T47D (cell line): Measurements from ENCODE around the gene ADCK1.
"Not testable (repeated sequence)": the region's sequence is repeated elsewhere in the genome, so short reads cannot be mapped to it uniquely, and the experiment has no call there.

Experiments
- DNase-seq, 2 experiments: peaks; one replicate each; pipeline versions ENCODE4 v3.0.0 to v3.0.0-alpha.2; 2011 to 2012; ENCODE audit warnings: low read depth in 1 of 2, low spot score in 1 of 2
- JUND ChIP-seq: IDR thresholded peaks from 2 replicates; pipeline ENCODE4 v1.6.1; 2012; ENCODE audit warnings: low read depth
- in situ Hi-C: cut with HindIII; loops from 2 replicates; pipeline ENCODE4 v1.10.0; 2016; ENCODE audit warnings: low sequenced_read_pairs, low pct_unique_long_range_greater_than_20kb

ADCK1 gene

DNA sequence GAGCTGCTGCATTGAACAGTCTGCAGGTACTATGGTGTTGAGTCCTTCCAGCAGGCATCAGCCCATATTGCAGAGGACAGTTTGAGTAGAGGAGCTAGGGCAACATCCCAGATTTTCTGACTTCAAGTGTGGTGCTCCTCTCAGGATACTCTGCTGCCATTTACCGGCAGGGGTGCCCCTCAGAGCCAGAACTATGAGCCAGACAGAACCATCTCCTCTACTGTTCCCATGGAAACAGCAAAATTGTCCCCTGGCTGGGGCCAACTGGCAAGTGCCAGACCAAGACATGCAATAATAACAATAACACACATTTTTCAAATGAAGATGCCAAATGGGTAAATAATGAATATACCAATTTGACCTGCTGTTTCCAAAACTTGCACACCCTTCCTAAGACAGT, 102.9 kb downstream of the ADCK1 start:
- TF ChIP-seq JUND: no peak
- no peak for DNase-seq
- in situ Hi-C loops: no loop called here

DNA sequence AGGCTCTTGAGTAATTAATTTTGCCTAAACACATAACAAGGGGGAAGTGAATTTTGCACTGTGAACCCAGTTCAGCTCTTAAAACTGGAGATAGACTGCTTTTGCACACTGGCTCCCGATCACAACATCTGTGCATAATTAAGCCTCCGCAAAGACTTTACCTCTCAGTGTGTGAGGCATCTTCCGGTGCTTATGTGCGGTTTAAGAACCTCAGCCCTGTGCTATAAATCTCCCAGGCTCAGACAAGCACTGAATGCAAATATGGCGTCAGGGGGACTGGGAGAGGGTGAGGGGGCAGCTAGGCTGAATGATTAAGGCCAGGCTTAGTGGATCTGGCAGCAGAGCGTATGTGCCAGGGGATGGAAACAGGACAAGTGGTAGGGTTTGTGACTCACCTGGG, 103.3 kb downstream of the ADCK1 start:
- in situ Hi-C loops: no loop called here
- no peak for DNase-seq
- TF ChIP-seq JUND: no peak

DNA sequence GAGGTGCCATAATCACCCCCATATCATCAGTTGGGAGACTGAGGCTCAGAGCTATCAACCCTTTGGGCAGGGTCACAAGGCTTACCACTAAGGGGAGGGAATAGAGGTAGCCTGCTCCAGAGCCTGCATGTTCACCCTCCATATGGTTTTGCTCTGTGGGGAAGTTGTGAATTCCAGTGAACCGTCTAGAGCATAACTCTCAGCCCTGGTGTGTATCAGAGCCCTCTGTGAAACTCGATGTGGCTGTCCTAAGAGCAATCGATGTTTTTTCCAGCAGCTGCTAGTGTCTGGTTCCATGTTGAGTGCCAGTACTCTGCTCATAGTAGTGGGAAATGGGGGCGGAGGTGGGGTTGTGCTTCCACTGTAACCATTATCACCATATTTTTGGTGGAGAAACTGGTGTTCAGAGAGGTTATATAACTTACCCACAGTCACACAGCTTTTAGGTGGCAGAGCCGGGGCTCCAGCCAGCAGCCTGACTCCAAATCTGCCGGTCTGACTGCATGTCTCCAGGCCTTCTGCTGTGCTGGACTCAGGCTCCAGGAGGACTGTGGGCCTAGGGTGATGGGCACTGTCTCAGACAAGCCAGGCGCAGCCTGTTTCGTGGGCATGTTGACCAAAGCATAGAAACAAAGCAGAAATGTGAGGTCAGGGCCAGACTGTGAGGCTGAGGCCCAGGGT, 104.2 kb downstream of the ADCK1 start:
- no peak for DNase-seq
- TF ChIP-seq JUND: no peak
- in situ Hi-C loops: no loop called here

DNA sequence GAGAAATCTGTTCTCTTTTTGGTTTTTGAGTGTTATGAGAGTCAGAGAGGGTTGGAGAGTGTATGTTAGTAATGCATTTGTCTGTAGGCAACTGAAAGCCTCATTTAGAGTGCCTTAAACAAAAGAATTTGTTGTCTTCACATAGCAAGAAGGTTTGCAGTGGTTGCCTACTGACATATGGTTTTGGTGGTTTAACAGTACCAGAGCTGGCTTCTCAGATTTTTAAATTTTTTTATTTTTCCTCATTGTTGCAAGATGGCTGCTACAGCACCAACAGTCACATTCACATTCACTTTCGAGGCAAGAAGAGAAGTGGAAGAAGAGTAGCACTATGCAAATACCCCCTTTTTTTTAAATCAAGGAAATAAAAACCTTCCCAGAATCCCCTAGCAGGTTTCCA, 106.5 kb downstream of the ADCK1 start:
- TF ChIP-seq JUND: no peak
- DNase-seq: no peak
- in situ Hi-C loops: no loop called here

DNA sequence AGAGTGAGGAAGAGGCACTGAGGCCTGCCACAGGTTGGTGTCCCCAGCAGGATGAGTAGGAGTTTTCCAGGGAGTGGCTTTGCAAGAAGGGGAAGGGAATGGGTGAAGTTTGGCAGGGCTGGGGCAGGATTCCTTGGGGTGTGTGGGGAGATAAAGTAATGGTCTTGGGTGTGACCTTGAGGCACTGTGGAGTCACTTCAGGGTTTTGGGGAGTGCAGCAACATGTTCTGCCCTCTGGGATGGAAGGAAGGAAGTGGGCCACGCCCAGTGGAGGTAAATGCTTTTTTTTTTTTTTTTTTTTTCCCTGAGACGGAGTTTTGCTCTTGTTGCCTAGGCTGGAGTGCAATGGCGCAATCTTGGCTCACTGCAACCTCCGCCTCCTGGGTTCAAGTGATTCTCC, 108.9 kb downstream of the ADCK1 start:
- in situ Hi-C loops: no loop called here
- no peak for TF ChIP-seq JUND
- no peak for DNase-seq

DNA sequence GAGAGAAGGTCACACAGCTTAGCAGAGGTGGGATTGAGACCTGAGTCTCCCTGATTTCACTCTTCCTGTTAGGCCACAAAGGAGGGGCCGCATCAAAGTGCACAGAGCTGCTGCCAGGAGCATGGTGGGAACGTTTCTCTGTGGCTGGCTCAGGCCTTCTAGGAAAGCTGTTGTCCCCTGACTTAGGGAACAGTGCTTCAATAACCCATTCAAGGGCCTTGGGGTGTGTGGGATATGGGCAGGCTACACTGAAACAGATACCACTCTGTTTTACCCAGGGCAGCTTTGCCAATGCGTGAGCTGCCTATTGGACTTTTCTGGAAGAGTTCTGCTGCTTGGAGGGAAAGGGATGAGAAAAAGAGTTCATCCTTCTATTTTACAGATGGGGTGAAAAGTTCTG, 110.0 kb downstream of the ADCK1 start:
- no peak for DNase-seq
- in situ Hi-C loops: no loop called here
- TF ChIP-seq JUND: no peak

DNA sequence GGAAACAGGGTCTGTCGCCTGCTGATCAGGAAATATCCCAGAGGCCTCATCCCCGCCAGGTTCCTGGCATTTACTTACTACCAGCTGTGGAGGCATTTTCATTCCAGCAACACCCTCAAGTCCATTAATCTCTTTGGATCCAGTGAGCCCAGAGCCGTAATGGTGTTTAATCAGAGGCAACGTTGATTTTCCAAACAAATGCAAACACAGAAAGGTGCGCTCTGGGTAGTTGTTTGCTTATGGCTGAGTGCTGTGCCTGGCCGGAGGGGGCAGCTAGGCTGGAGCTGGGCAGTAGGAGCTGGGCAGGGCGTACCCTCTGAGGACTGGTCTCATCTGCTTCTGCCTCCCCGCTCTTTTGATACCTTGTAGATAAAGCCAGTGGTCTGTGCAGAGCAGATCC, 110.6 kb downstream of the ADCK1 start:
- peak in 1 of 2 experiments; percentile 7 for DNase-seq
- in situ Hi-C loops: no loop called here
- no peak for TF ChIP-seq JUND

DNA sequence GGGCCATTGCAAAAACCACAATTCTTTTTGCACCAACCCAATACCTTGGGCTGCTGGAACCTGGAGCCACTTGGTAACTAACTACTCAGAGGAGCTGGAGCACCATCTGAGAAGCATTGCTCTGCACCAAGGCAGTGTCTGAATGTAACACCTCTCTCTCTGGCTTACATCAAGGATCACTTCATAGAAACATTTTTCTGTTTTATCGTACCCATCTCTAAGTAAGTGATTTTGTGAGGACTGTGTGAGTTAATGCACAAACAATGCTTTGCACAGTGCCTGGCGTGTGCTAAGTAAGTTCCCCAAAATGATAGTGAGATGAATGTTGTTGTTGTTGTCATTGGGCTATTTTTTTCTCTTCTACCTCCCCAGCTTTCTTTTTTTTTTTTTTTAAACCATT, 111.4 kb downstream of the ADCK1 start:
- DNase-seq: no peak
- no peak for TF ChIP-seq JUND
- in situ Hi-C loops: no loop called here

DNA sequence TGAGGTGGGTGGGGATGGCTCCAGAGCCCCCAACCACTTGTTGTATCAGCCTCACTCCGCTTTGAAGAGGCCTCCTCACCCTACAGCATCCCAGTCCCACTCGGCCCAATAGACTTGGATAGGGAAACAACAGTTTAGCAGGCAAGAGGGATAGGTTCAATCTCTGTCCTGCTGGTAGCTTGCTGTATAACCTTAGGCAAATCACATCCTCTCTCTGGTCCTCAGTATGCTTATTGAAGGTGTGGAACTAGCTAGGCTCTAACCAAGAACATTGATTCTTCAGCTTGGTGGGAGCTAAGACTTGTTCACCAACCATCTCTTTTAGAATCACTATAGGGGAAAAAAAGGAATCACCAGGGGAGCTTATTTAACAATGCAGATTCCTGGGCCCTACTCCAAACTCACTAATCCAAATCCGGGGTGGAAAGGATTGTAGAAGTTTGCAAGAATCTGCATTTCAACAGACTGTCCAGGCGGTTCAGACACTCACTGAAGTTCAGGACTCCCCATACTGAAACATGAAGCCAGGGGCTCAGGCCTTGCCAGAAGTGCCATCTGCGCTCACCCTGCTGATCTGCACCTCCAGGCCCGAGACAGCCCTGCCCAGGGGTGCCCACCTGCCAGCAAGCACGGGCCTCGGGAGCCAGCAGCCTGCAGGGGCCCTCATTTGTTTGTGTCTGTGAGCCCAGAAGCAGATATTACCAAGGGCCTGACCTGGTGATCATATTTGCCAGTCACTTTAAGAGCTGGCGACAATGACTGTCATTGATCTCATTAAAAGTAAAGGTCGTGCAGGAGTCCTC, 113.0 kb downstream of the ADCK1 start:
- no peak for TF ChIP-seq JUND
- no peak for DNase-seq
- in situ Hi-C loops: no loop called here

DNA sequence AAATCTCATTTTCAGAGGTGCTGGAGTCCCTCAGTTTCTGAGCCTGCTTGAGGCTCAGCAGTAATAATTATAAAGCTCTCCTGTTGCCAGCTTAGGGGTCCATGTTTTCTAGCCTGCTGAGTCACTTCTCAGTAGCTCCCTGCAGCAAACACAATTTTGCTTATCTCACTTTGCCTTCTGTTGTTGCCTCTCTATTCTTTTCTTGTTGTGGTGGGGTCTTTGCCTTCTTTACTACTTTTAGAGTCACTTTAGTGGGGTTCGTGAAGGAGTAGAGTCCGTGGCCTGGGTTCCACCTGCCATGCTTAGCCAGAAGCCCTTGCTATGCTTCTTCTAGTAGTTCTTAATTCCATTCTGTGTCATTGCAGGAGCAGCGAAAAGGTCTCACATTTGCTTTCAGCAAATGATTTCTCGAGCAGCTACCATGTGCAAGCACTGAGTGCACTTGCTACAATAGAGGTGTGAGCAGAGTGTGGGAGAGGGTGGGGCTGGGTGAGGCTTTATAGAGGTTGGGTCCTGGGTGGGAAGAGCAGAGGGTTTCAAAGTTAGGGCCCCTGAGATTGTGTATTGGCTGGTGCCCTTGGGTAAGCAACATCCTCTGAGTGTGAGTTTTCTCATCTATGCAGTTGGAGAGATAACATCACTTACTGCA, 114.3 kb downstream of the ADCK1 start:
- no peak for TF ChIP-seq JUND
- DNase-seq: no peak
- in situ Hi-C loops: no loop called here

DNA sequence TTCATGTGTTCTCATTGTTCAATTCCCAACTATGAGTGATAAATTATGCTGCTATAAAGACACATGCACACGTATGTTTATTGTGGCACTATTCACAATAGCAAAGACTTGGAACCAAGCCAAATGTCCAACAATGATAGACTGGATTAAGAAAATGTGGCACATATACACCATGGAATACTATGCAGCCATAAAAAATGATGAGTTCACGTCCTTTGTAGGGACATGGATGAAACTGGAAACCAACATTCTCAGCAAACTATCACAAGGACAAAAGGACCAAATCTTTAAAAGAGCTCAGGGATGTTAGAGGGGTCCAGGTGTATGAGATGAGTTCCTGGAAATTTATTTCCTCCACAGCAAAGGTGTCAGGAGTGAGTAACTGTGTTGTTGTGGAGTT, 115.5 kb downstream of the ADCK1 start:
- DNase-seq, in situ Hi-C loops: not testable (repeated sequence)

DNA sequence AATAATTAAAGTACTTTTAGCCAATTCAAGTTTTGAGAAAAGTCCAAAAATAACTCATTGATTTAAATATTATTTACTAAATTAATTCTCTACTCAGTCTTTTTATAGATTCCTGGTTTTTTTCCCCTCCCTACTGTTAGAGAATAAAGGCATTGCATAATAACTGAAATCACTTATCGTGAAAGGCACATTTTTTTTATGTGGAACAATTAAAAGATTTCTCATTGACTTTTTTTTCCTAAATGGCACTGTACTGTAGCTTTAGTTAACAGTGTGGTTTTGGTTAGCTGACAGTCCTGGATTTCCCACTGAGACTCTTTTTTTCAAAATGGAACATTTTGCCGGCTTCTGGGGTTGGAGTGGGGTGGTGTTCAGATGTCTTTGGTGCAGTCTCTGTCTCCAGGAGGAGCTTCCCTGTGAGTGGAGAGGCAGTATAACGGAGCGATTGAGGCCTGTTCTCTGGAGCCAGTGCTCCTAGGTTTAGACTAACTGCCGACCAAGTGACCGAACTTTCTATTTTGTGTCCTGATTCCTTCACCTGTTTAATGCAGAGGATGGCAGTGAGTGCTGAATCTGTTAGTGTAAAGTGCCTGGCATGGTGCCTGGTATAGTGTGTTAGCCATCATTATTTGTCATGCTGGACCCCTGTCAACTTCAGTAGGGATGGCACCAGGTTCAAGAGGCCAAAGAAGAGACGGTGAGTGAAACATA, 117.7 kb downstream of the ADCK1 start:
- in situ Hi-C loops: no loop called here
- TF ChIP-seq JUND: no peak
- no peak for DNase-seq

DNA sequence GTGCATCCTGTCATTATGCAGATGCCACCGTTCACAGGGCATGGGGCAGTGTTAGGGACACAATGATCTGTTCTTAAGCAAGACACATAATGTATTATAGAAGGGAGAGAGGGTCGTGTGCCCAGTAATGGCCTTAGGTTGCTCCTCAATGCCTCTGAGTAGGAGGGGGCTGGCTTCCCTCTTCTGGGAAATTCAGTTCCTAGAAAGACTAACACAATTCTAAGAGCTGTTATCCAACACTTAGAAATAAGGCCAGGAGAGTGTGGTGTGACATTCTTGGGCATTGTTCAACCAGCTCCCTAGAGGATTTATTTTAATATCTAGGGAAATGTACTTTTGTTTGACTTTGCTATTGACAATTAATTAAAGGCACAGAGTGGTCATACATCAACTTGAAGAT, 118.5 kb downstream of the ADCK1 start:
- in situ Hi-C loops: no loop called here
- no peak for TF ChIP-seq JUND
- DNase-seq: no peak
